C4-2B (cell line): ENCODE results near the gene TBX21.
A peak's percentile ranks its signal among the peaks of the same experiment; 100 is the strongest.

Experiments
- H3K27ac ChIP-seq: fragments of 450-650 bp; 2 replicates; pipeline ENCODE4 v1.5.1; 2017
- CTCF ChIP-seq: fragments of 450-650 bp; conservative IDR thresholded peaks from 2 replicates; pipeline ENCODE4 v1.5.1; 2017; ENCODE audit warnings: mild to moderate bottlenecking
- ZFX ChIP-seq: fragments of 450-650 bp; IDR thresholded peaks from 2 replicates; pipeline ENCODE4 v1.6.1; 2017

TBX21 gene

GRCh38 chr17:47694581-47695428 is 38.2 kb upstream of the TBX21 start:
- H3K27ac ChIP-seq = peak overlapping the region; percentile 93

GRCh38 chr17:47695429-47696376 is 37.3 kb upstream of the TBX21 start:
- no peak for TF ChIP-seq ZFX
- peak overlapping the region; percentile 93 for H3K27ac ChIP-seq

More at GRCh38 chr17:47694581-47695428, 38.2 kb upstream of the TBX21 start:
- TF ChIP-seq ZFX (0 out of 2 replicates have a peak, but pooled peaks have one; percentile 12), CTCF (no peak)

GRCh38 chr17:47696717-47697642 is 36.1 kb upstream of the TBX21 start:
- no peak for TF ChIP-seq ZFX
- TF ChIP-seq CTCF = no peak
- no peak overlapping the region for H3K27ac ChIP-seq

GRCh38 chr17:47697906-47698711 is 34.9 kb upstream of the TBX21 start:
- TF ChIP-seq ZFX = no peak
- TF ChIP-seq CTCF = no peak; the same call in 1 of the 2 replicates
- H3K27ac ChIP-seq = no peak overlapping the region

- TF ChIP-seq CTCF = peak; percentile 99
- no peak for TF ChIP-seq ZFX
- H3K27ac ChIP-seq = no peak overlapping the region
These were observed 34.1 kb upstream of the TBX21 start for GRCh38 chr17:47698749-47699535.

- no peak for TF ChIP-seq CTCF
- TF ChIP-seq ZFX = no peak
- H3K27ac ChIP-seq = no peak overlapping the region
These were observed 33.5 kb upstream of the TBX21 start for GRCh38 chr17:47699536-47699840.
